Panc1 (cell line): Measurements from ENCODE around the gene ATRNL1.

Experiments used
- CTCF ChIP-seq: fragments of 450-650 bp; IDR thresholded peaks from 2 replicates; pipeline ENCODE4 v1.5.1; 2017; ENCODE audit warnings: mild to moderate bottlenecking
- POLR2AphosphoS5 ChIP-seq: IDR thresholded peaks from 2 replicates; pipeline ENCODE4 v1.6.1; 2012; ENCODE audit warnings: mild to moderate bottlenecking, low read depth, low read length, moderate library complexity
- REST ChIP-seq, 2 experiments: IDR thresholded peaks; 2 replicates each; pipeline ENCODE4 v1.6.1; 2011 to 2012; ENCODE audit warnings: low read depth in 2 of 2, control low read depth in 1 of 2, low read length in 1 of 2, mild to moderate bottlenecking in 1 of 2, moderate library complexity in 1 of 2; ENCODE audit not compliant: insufficient read depth in 1 of 2
- SIN3A ChIP-seq: IDR thresholded peaks from 2 replicates; pipeline ENCODE4 v1.6.1; 2012; ENCODE audit warnings: low read depth, mild to moderate bottlenecking, low read length, moderate library complexity, borderline replicate concordance; ENCODE audit not compliant: insufficient read depth

DNA sequence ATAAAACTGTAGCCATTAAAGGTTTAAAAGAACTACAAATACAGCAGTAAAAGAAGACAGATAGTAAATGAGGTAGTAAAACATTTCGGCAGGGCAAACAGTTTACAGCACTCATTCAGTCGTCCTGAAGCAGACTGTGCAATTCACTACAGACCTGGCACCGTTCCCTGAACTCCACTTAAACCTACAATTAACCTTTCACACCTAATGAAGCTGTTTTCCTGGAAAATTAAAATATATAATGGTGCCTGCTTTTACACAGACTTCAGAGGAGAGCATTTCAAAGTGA, 844.5 kb downstream of the ATRNL1 start:
- TF ChIP-seq CTCF (no peak), REST (IDR thresholded peaks at IDR 0.05; ENCODE audit: insufficient read depth in 1 of 2, low read depth in 2 of 2, low read length in 1 of 2) (no peak), POLR2AphosphoS5 (no peak), SIN3A (no peak)
